IMR-90 (cell line): ENCODE data around the gene ANXA3. TPM values are rescaled to one million over a fixed set of nuclear protein-coding genes. Genes with fewer than 3 reads are reported as not detected.

ENCODE experiments used
- ATAC-seq: fragments of 200-7000 bp; cut with Tn5 transposase; 2 replicates; pipeline ENCODE4 v1.9.1; 2020; ENCODE audit warnings: low read depth, mild to moderate bottlenecking, moderate library complexity
- BruUV-seq: library from RNA; stranded (reverse); fragments of 400-500 nt; replicated peaks from 2 replicates; lab custom pipeline; 2021; lab: Mats Ljungman, UMichigan
- CTCF ChIA-PET: fragments of 300-600 bp; formaldehyde crosslinking; extraction: SDS; loops from one replicate; lab custom pipeline; 2021; ENCODE audit warnings: antibody characterized with exemption; lab: Yijun Ruan, JAX
- POLR2A ChIA-PET: fragments of 300-600 bp; sonication (Branson Sonifier 250); formaldehyde crosslinking; loops from one replicate; lab custom pipeline; 2022; ENCODE audit warnings: antibody characterized with exemption; ENCODE audit not compliant: unreplicated experiment; lab: Charles Lee
- DNase-seq: peaks from one replicate; pipeline ENCODE4 v3.0.0; 2013
- H2AFZ ChIP-seq: replicated peaks from 2 replicates; pipeline ENCODE3; 2013; ENCODE audit warnings: low read length, mild to moderate bottlenecking; ENCODE audit not compliant: poor library complexity
- H2AK5ac ChIP-seq: 2 replicates; pipeline ENCODE4 v1.6.1; 2013; ENCODE audit warnings: low read depth, low read length, inconsistent platforms
- H2AK9ac ChIP-seq: replicated peaks from 2 replicates; pipeline ENCODE3; 2013; ENCODE audit warnings: mild to moderate bottlenecking, low read depth, low read length, moderate library complexity; ENCODE audit not compliant: poor library complexity
- H2BK120ac ChIP-seq: 2 replicates; pipeline ENCODE4 v1.6.1; 2013; ENCODE audit warnings: low read depth, low read length, inconsistent platforms
- H2BK15ac ChIP-seq: 3 replicates; pipeline ENCODE4 v1.6.1; 2013; ENCODE audit warnings: low read depth, low read length, inconsistent platforms
- H2BK20ac ChIP-seq: 2 replicates; pipeline ENCODE4 v1.6.1; 2013; ENCODE audit warnings: low read depth, mild to moderate bottlenecking, inconsistent platforms, low read length, moderate library complexity
- H2BK5ac ChIP-seq: 2 replicates; pipeline ENCODE4 v1.6.1; 2013; ENCODE audit warnings: mild to moderate bottlenecking, low read depth, low read length, inconsistent platforms; ENCODE audit not compliant: poor library complexity, severe bottlenecking
- H3K14ac ChIP-seq: replicated peaks from 2 replicates; pipeline ENCODE4 v1.6.1; 2013; ENCODE audit warnings: low read depth, low read length, inconsistent platforms
- H3K18ac ChIP-seq: 2 replicates; pipeline ENCODE4 v1.6.1; 2013; ENCODE audit warnings: low read depth, low read length, control low read depth
- H3K23ac ChIP-seq: 2 replicates; pipeline ENCODE4 v1.6.1; 2013; ENCODE audit warnings: low read depth, low read length, inconsistent platforms
- H3K27ac ChIP-seq: 2 replicates; pipeline ENCODE4 v1.5.1; 2013; ENCODE audit warnings: mild to moderate bottlenecking, control low read depth, low read length; ENCODE audit not compliant: insufficient read depth
- H3K27me3 ChIP-seq: 2 replicates; pipeline ENCODE4 v1.6.1; 2013; ENCODE audit warnings: low read length; ENCODE audit not compliant: control insufficient read depth, insufficient read depth
- H3K36me3 ChIP-seq: 2 replicates; pipeline ENCODE4 v1.6.1; 2013; ENCODE audit warnings: low read length, mixed read lengths; ENCODE audit not compliant: control insufficient read depth, insufficient read depth
- H3K4ac ChIP-seq: 2 replicates; pipeline ENCODE4 v1.6.1; 2013; ENCODE audit warnings: low read depth, low read length, inconsistent platforms
- H3K4me1 ChIP-seq: 2 replicates; pipeline ENCODE4 v1.6.1; 2013; ENCODE audit warnings: low read length, mixed read lengths; ENCODE audit not compliant: control insufficient read depth, insufficient read depth
- H3K4me2 ChIP-seq: 2 replicates; pipeline ENCODE4 v1.6.1; 2013; ENCODE audit warnings: low read depth, mild to moderate bottlenecking, control low read depth, low read length, moderate library complexity
- H3K4me3 ChIP-seq: 2 replicates; pipeline ENCODE4 v1.5.1; 2013; ENCODE audit warnings: low read depth, mild to moderate bottlenecking, control low read depth, low read length, moderate library complexity; ENCODE audit not compliant: insufficient read depth
- H3K56ac ChIP-seq: 2 replicates; pipeline ENCODE4 v1.6.1; 2013; ENCODE audit warnings: low read length, inconsistent platforms; ENCODE audit not compliant: insufficient read depth; ENCODE audit errors: extremely low read depth
- H3K79me1 ChIP-seq, 2 experiments: 2 replicates each; pipeline ENCODE4 v1.6.1; 2013; ENCODE audit warnings: low read length in 2 of 2, inconsistent platforms in 1 of 2, low read depth in 1 of 2
- H3K9ac ChIP-seq: 2 replicates; pipeline ENCODE4 v1.6.1; 2013; ENCODE audit warnings: low read depth, low read length, control low read depth
- H3K9me1 ChIP-seq: 2 replicates; pipeline ENCODE4 v1.6.1; 2013; ENCODE audit warnings: low read length, inconsistent platforms; ENCODE audit not compliant: insufficient read depth
- H3K9me3 ChIP-seq: 2 replicates; pipeline ENCODE4 v1.6.1; 2013; ENCODE audit warnings: low read length; ENCODE audit not compliant: control insufficient read depth, insufficient read depth
- H4K20me1 ChIP-seq: 2 replicates; pipeline ENCODE4 v1.6.1; 2013; ENCODE audit warnings: low read length, inconsistent platforms; ENCODE audit not compliant: insufficient read depth
- H4K5ac ChIP-seq: 2 replicates; pipeline ENCODE4 v1.6.1; 2013; ENCODE audit warnings: mild to moderate bottlenecking, low read depth, low read length, control low read depth
- H4K8ac ChIP-seq, 2 experiments: 2 replicates each; pipeline ENCODE4 v1.6.1; 2013; ENCODE audit warnings: low read depth in 2 of 2, low read length in 2 of 2, control low read depth in 1 of 2, inconsistent platforms in 1 of 2
- H4K91ac ChIP-seq: 2 replicates; pipeline ENCODE4 v1.6.1; 2013; ENCODE audit warnings: low read depth, low read length, inconsistent platforms; ENCODE audit not compliant: insufficient read depth
- MAFK ChIP-seq: IDR thresholded peaks from 2 replicates; pipeline ENCODE4 v1.6.1; 2012; ENCODE audit warnings: low read depth, low read length, improper control_type of control experiment
- MAZ ChIP-seq: IDR thresholded peaks from 2 replicates; pipeline ENCODE4 v1.6.1; 2012; ENCODE audit warnings: low read depth, mild to moderate bottlenecking, low read length, improper control_type of control experiment, moderate library complexity, borderline replicate concordance
- POLR2A ChIP-seq: IDR thresholded peaks from 2 replicates; pipeline ENCODE4 v1.6.1; 2012; ENCODE audit warnings: mild to moderate bottlenecking, low read depth, low read length
- WGBS, 2 experiments: methylation state at CpG; one replicate each; pipeline versions ENCODE4 v1.1.5 to v1.1.7; 2013; ENCODE audit warnings: missing lambda C conversion rate in 2 of 2; ENCODE audit not compliant: insufficient read length in 1 of 2; ENCODE audit errors: extremely low coverage in 2 of 2; 5-methylcytosine and 5-hydroxymethylcytosine counted together
- dilution Hi-C: fragments of 300-500 bp; cut with HindIII; formaldehyde crosslinking; loops from one replicate; pipeline ENCODE4 v1.14.3; 2018; ENCODE audit warnings: low sequenced_read_pairs; ENCODE audit not compliant: unreplicated experiment
- in situ Hi-C: fragments of 300-500 bp; cut with MboI; formaldehyde crosslinking; loops from 3 replicates; pipeline ENCODE4 v1.14.3; 2019; ENCODE audit warnings: low sequenced_read_pairs, inconsistent platforms, mixed read lengths
- intact Hi-C: fragments of 100-400 bp; cut with micrococcal nuclease; formaldehyde crosslinking; loops from 2 replicates; pipeline ENCODE4 v1.10.0; 2022
- polyA plus RNA-seq, 3 experiments: library from polyadenylated mRNA; depleted of rRNA; stranded (reverse); fragments of >200 nt; gene quantifications; 2 replicates each; pipeline ENCODE4 v1.2.3, GENCODE V29; 2012; ENCODE audit warnings: low replicate concordance in 1 of 3
- total RNA-seq: library from RNA; depleted of rRNA; stranded (reverse); fragments of >200 nt; gene quantifications from 2 replicates; pipeline ENCODE4 v1.2.3, GENCODE V29; 2012
- TF ChIP-seq, protein P1 (sequence below): fragments of 150-350 bp; IDR thresholded peaks from 2 replicates; pipeline ENCODE4 v1.6.1; 2017; ENCODE audit warnings: mild to moderate bottlenecking, antibody characterized with exemption, low read length, low read depth

ANXA3 gene
- total and polyA plus RNA-seq, 2 of the 4 experiments (the other 2 are of a cell fraction) = 4.2 to 5.0 TPM

DNA sequence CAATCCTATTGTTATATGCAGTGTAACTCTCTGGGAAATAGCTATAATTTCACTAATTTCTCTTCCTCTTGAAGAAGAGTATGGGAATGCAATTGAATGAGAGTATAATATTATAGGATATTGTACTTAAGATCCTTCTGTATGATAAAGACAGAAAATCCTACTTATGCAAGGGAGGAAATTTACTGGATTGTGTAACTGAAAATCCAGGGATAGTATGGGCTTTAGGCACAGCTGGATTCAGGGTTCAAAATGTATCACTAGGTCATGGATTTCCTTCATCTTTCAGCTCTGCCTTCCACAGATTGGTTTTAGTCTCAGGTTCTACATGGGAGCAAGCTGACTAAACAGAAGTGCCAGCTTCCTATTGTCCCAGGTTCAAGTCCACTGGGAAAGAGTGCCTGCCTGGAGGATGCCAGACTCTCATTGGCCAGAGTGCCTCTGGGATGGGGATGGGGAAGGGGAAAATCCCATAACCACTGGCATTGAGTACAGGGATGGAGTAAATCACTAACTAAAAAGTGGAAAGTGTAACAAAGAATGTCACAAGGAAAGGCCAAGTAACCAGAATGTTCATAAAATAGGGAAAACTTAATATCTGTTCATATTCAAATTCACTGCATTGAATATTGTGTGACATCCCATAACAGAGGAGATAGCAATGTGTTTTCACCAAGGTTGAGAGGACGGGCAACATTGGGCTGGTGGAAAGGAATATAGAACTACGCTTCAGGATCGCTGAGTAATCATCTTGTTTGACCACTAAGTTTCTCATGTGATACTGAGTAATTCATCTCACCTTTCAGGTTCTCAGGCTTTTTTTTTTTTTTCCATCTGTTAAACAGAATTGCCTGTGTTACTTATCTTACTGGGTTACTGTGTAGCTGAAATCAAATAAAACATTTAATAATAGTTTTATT is 75.7 kb downstream of the ANXA3 start:
- H4K8ac ChIP-seq = no peak overlapping the region
- peak overlapping the region; percentile 76; the same call in 1 of the 2 replicates for H3K4me2 ChIP-seq
- no peak overlapping the region for H3K14ac ChIP-seq
- no peaks in the 10 kb centered on the region for H3K27me3 ChIP-seq
- H4K91ac ChIP-seq = no peak overlapping the region
- H3K4me1 ChIP-seq = 0 out of 2 replicates have a peak, but pooled peaks cover 2% of the 10 kb centered on the region
- intact Hi-C loops (no loop called here), in situ Hi-C loops (no loop called here), dilution Hi-C loops (no loop called here)
- no peak overlapping the region for H3K18ac ChIP-seq
- DNase-seq (no peak), ATAC-seq (no peak)
- no peak overlapping the region for H2AK5ac ChIP-seq
- no peak overlapping the region for H3K4ac ChIP-seq
- H3K9ac ChIP-seq = no peak overlapping the region
- no peak overlapping the region for H3K4me3 ChIP-seq
- no peaks in the 10 kb centered on the region for H3K79me1 ChIP-seq
- no peak overlapping the region for H2BK20ac ChIP-seq
- no peaks in the 10 kb centered on the region for H3K9me3 ChIP-seq
- H2BK120ac ChIP-seq = no peak overlapping the region; the same call in 1 of the 2 replicates
- H2AK9ac ChIP-seq = no peak overlapping the region
- H2BK15ac ChIP-seq = no peak overlapping the region
- H3K9me1 ChIP-seq = 0 out of 2 replicates have a peak, but pooled peaks cover 4% of the 10 kb centered on the region
- no peak overlapping the region for H2AFZ ChIP-seq
- no peak overlapping the region for H3K27ac ChIP-seq
- H3K23ac ChIP-seq = no peak overlapping the region
- no TSS peak for BruUV-seq
- TF ChIP-seq MAZ (no peak), POLR2A (no peak), MAFK (peak; percentile 31; the same call in 1 of the 2 replicates)
- TF ChIP-seq, protein P1, sequence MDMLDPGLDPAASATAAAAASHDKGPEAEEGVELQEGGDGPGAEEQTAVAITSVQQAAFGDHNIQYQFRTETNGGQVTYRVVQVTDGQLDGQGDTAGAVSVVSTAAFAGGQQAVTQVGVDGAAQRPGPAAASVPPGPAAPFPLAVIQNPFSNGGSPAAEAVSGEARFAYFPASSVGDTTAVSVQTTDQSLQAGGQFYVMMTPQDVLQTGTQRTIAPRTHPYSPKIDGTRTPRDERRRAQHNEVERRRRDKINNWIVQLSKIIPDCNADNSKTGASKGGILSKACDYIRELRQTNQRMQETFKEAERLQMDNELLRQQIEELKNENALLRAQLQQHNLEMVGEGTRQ = no peak
- no CpG with 5 or more reads among the region's 3 CpGs for WGBS, 2 experiments
- no peak overlapping the region for H3K56ac ChIP-seq
- ChIA-PET POLR2A (no interaction called here), CTCF (interaction anchor here (0.7 to 1.4 kb wide), 2 partner anchors 17 to 230 kb away, joined by 4 to 7 read pairs; no protein-coding TSS in a partner anchor)
- no peaks in the 10 kb centered on the region for H3K36me3 ChIP-seq
- H4K5ac ChIP-seq = no peak overlapping the region; the same call in 1 of the 2 replicates
- H4K20me1 ChIP-seq = no peaks in the 10 kb centered on the region
- no peak overlapping the region for H2BK5ac ChIP-seq
